ENCODE data around the gene CAGE1. TPM values are rescaled to one million over a fixed set of nuclear protein-coding genes. Genes with fewer than 3 reads are reported as not detected.
A peak's percentile ranks its signal among the peaks of the same experiment; 100 is the strongest.
"Not testable (repeated sequence)": the region's sequence is repeated elsewhere in the genome, so short reads cannot be mapped to it uniquely, and the experiment has no call there.

The CAGE1 gene
- total and polyA plus RNA-seq, 8 donors = 0.09 TPM; not detected in 7

GRCh38 chr6:7316658-7317533 lies 72.6 kb downstream of the CAGE1 start:
- ATAC-seq = no peak
- H3K9me3 ChIP-seq = no peaks in the 10 kb centered on the region
- no peak overlapping the region for H3K4me3 ChIP-seq
- H3K27me3 ChIP-seq = no peaks in the 10 kb centered on the region
- no peak for FAIRE-seq
- H3K27ac ChIP-seq = no peak overlapping the region
- no peak for TF ChIP-seq CTCF (IDR thresholded peaks at IDR 0.05)
- intact Hi-C loops (cut with DNase I) = loop anchor here in 1 of 3 donors (10.0 kb wide), 1 partner anchor 68 kb away; the partner anchor contains the start of genes CAGE1 and RIOK1
- DNase-seq = peak in 2 of 6 donors; percentile 22 to 63
- H3K4me1 ChIP-seq = peaks cover 0 to 7% (median 0%) of the 10 kb centered on the region in 3 donors
- WGBS, 2 donors = 95 to 97% methylated on average over 33 to 41 of the region's 41 CpGs
- H3K36me3 ChIP-seq = no peaks in the 10 kb centered on the region

- no peak for DNase-seq
- Histone ChIP-seq H3K9me3 (no peaks in the 10 kb centered on the region), H3K4me3 (no peak overlapping the region), H3K27me3 (no peaks in the 10 kb centered on the region), H3K27ac (no peak overlapping the region), H3K36me3 (no peaks in the 10 kb centered on the region), H3K4me1 (peaks cover 0 to 11% (median 6%) of the 10 kb centered on the region in 3 donors)
- WGBS, 2 donors = 84 to 91% methylated on average over 6 of the region's 6 CpGs
- intact Hi-C loops (cut with DNase I) = loop anchor here in 1 of 3 donors (10.0 kb wide), 1 partner anchor 69 kb away; the partner anchor contains the start of genes CAGE1 and RIOK1
- FAIRE-seq = no peak
- TF ChIP-seq CTCF (IDR thresholded peaks at IDR 0.05) = no peak
- no peak for ATAC-seq
Observed at GRCh38 chr6:7315948-7316365, 73.6 kb downstream of the CAGE1 start.

- FAIRE-seq = not testable (repeated sequence)
- DNase-seq = peak in 2 of 6 donors; percentile 30 to 65
Observed at GRCh38 chr6:7315087-7315947, 74.2 kb downstream of the CAGE1 start.

GRCh38 chr6:7314414-7314813 lies 75.1 kb downstream of the CAGE1 start:
- H3K27me3 ChIP-seq = no peaks in the 10 kb centered on the region
- DNase-seq (no peak), FAIRE-seq (no peak), ATAC-seq (no peak)
- 96 to 98% methylated on average over 7 of the region's 7 CpGs for WGBS, 2 donors
- H3K9me3 ChIP-seq = no peaks in the 10 kb centered on the region
- H3K4me3 ChIP-seq = no peak overlapping the region
- intact Hi-C loops (cut with DNase I) = loop anchor here in 1 of 3 donors (10.0 kb wide), 1 partner anchor 70 kb away; the partner anchor contains the start of genes CAGE1 and RIOK1
- peaks cover 0 to 23% (median 8%) of the 10 kb centered on the region in 3 donors for H3K4me1 ChIP-seq
- H3K36me3 ChIP-seq = peaks cover 0 to 5% (median under 1%) of the 10 kb centered on the region in 3 donors
- no peak overlapping the region for H3K27ac ChIP-seq
- TF ChIP-seq CTCF (IDR thresholded peaks at IDR 0.05) = no peak

More at GRCh38 chr6:7315087-7315947, 74.2 kb downstream of the CAGE1 start:
- intact Hi-C loops (cut with DNase I) = loop anchor here in 1 of 3 donors (10.0 kb wide), 1 partner anchor 69 kb away; the partner anchor contains the start of genes CAGE1 and RIOK1
- not testable (repeated sequence) for H3K4me3 ChIP-seq, H3K36me3 ChIP-seq, H3K27me3 ChIP-seq, H3K9me3 ChIP-seq, ATAC-seq, H3K27ac ChIP-seq
- peaks cover 0 to 15% (median 8%) of the 10 kb centered on the region in 3 donors for H3K4me1 ChIP-seq
- 87 to 96% methylated on average over 32 to 34 of the region's 34 CpGs for WGBS, 2 donors

Measured in pancreas (tissue), 10 donors.